Progenitor cell of endocrine pancreas (in vitro differentiated cells): ENCODE measurements around the gene FBXL15. TPM values are rescaled to one million over a fixed set of nuclear protein-coding genes. Genes with fewer than 3 reads are reported as not detected.
A peak's percentile ranks its signal among the peaks of the same experiment; 100 is the strongest.

ENCODE experiments used
- DNase-seq: peaks from one replicate; pipeline ENCODE4 v3.0.0; 2021; ENCODE audit warnings: low spot score; ENCODE audit not compliant: unreplicated experiment
- H3K27ac Mint-ChIP-seq: 2 replicates; pipeline ENCODE4 v1.8.0; 2021; ENCODE audit warnings: mild to moderate bottlenecking, moderate library complexity, mixed read lengths
- H3K27me3 Mint-ChIP-seq: 2 replicates; pipeline ENCODE4 v1.8.0; 2021; ENCODE audit warnings: mixed read lengths
- H3K36me3 Mint-ChIP-seq: 2 replicates; pipeline ENCODE4 v1.8.0; 2022; ENCODE audit warnings: mixed read lengths; ENCODE audit not compliant: insufficient read depth
- H3K4me1 Mint-ChIP-seq: 2 replicates; pipeline ENCODE4 v1.8.0; 2021; ENCODE audit warnings: low read depth, mixed read lengths
- H3K4me3 Mint-ChIP-seq: 2 replicates; pipeline ENCODE4 v1.8.0; 2021; ENCODE audit warnings: low read depth, mild to moderate bottlenecking, moderate library complexity, mixed read lengths
- H3K9me3 Mint-ChIP-seq: 2 replicates; pipeline ENCODE4 v1.8.0; 2021; ENCODE audit warnings: low read depth, mixed read lengths
- microRNA-seq: library from miRNA; unstranded; fragments of <30 nt; microRNA quantifications from one replicate; pipeline ENCODE4 v1.1.0, GENCODE V29; 2020; ENCODE audit warnings: borderline number of aligned reads; ENCODE audit not compliant: unreplicated experiment
- total RNA-seq: library from RNA; stranded (reverse); gene quantifications from 2 replicates; pipeline ENCODE4 v1.2.1, GENCODE V29; 2021
- TF ChIP-seq, protein P1 (sequence below): fragments of 200-600 bp; sonication (generic); IDR thresholded peaks from one replicate; pipeline ENCODE4 v1.5.0; 2021; ENCODE audit warnings: antibody characterized with exemption, mild to moderate bottlenecking; ENCODE audit not compliant: unreplicated experiment

The FBXL15 gene
- total RNA-seq, 1 donor from 2014 or later = 14.0 TPM

DNA sequence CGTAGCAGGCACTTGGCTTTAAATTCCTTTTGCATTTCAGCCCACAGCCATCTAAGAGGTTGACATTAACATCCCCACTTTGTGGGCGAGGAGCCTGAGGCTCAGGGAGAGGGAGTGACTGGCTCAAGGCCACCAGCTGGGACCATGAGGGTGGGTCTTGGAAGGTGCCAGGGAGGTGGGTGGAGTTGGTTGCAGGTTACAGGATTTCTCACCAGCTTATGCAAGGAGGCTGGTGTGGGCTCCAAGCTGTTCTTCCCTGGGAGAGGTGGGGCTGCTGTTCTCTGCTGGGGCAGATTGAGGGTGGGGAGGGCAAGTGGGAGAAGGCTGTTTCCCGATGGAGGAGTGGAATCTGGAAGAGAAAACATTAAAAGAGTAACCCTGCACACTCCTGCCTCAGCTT, 44.8 kb downstream of the FBXL15 start:
- Mint-ChIP-seq H3K4me1 (peaks cover 30% of the 10 kb centered on the region), H3K9me3 (no peaks in the 10 kb centered on the region), H3K36me3 (peaks cover 2% of the 10 kb centered on the region), H3K27ac (no peak overlapping the region), H3K27me3 (no peaks in the 10 kb centered on the region), H3K4me3 (no peak overlapping the region)
- DNase-seq = no peak
- TF ChIP-seq, protein P1, sequence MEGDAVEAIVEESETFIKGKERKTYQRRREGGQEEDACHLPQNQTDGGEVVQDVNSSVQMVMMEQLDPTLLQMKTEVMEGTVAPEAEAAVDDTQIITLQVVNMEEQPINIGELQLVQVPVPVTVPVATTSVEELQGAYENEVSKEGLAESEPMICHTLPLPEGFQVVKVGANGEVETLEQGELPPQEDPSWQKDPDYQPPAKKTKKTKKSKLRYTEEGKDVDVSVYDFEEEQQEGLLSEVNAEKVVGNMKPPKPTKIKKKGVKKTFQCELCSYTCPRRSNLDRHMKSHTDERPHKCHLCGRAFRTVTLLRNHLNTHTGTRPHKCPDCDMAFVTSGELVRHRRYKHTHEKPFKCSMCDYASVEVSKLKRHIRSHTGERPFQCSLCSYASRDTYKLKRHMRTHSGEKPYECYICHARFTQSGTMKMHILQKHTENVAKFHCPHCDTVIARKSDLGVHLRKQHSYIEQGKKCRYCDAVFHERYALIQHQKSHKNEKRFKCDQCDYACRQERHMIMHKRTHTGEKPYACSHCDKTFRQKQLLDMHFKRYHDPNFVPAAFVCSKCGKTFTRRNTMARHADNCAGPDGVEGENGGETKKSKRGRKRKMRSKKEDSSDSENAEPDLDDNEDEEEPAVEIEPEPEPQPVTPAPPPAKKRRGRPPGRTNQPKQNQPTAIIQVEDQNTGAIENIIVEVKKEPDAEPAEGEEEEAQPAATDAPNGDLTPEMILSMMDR = no peak

- TF ChIP-seq, protein P1 = no peak
- no peaks in the 10 kb centered on the region for H3K27me3 Mint-ChIP-seq
Measured at GRCh38 chr10:102467318-102467717, 46.7 kb downstream of the FBXL15 start.

GRCh38 chr10:102467971-102468438, 47.4 kb downstream of the FBXL15 start:
- Mint-ChIP-seq H3K27ac (no peak overlapping the region), H3K4me1 (peaks cover 9% of the 10 kb centered on the region)

More at GRCh38 chr10:102467318-102467717, 46.7 kb downstream of the FBXL15 start:
- H3K4me1 Mint-ChIP-seq = peaks cover 15% of the 10 kb centered on the region
- peaks cover 2% of the 10 kb centered on the region for H3K36me3 Mint-ChIP-seq
- no peak overlapping the region for H3K27ac Mint-ChIP-seq
- no peaks in the 10 kb centered on the region for H3K9me3 Mint-ChIP-seq
- no peak overlapping the region for H3K4me3 Mint-ChIP-seq
- DNase-seq = no peak

GRCh38 chr10:102468683-102469082, 48.0 kb downstream of the FBXL15 start:
- DNase-seq = no peak
- peaks cover 3% of the 10 kb centered on the region for H3K4me1 Mint-ChIP-seq

More at GRCh38 chr10:102467971-102468438, 47.4 kb downstream of the FBXL15 start:
- no peaks in the 10 kb centered on the region for H3K9me3 Mint-ChIP-seq
- H3K36me3 Mint-ChIP-seq = peaks cover 2% of the 10 kb centered on the region
- no peak overlapping the region for H3K4me3 Mint-ChIP-seq
- TF ChIP-seq, protein P1 = no peak
- DNase-seq = no peak
- no peaks in the 10 kb centered on the region for H3K27me3 Mint-ChIP-seq

DNA sequence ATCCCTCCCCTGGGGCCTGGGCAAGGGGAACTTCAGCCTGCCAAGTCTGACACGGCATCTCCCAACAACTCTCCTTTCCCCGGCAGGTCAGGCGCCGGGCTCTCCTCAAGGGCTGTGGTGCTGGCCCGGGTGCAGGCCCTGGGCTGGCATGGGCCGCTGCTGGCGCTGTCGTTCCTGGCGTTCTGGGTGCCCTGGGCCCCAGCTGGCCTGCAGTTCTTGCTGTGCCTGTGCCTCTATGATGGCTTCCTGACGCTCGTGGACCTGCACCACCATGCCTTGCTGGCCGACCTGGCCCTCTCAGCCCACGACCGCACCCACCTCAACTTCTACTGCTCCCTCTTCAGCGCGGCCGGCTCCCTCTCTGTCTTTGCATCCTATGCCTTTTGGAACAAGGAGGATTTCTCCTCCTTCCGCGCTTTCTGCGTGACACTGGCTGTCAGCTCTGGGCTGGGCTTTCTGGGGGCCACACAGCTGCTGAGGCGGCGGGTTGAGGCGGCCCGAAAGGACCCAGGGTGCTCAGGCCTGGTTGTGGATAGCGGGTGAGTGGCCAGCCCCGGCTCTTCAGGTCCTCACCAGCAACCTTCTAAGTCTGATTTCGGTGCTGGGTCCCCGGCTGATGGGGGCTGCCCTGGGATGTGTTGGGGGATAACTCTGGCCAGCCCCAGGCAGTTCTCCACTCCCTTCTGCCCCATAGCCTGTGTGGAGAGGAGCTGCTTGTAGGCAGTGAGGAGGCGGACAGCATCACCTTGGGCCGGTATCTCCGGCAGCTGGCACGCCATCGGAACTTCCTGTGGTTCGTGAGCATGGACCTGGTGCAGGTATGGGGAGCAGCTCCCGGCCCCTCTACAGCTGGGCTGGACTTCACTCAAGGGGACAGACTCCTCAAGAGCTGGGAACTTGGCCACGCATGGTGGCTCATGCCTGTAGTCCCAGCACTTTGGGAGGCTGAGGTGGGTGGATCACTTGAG, 50.2 kb downstream of the FBXL15 start:
- H3K4me3 Mint-ChIP-seq = no peak overlapping the region
- H3K36me3 Mint-ChIP-seq = peaks cover 5% of the 10 kb centered on the region
- H3K4me1 Mint-ChIP-seq = no peaks in the 10 kb centered on the region
- no peaks in the 10 kb centered on the region for H3K9me3 Mint-ChIP-seq
- TF ChIP-seq, protein P1 = no peak
- DNase-seq = no peak
- H3K27ac Mint-ChIP-seq = no peak overlapping the region
- H3K27me3 Mint-ChIP-seq = no peaks in the 10 kb centered on the region

More at GRCh38 chr10:102468683-102469082, 48.0 kb downstream of the FBXL15 start:
- H3K27me3 Mint-ChIP-seq = no peaks in the 10 kb centered on the region
- H3K36me3 Mint-ChIP-seq = peaks cover 2% of the 10 kb centered on the region
- TF ChIP-seq, protein P1 = no peak
- H3K9me3 Mint-ChIP-seq = no peaks in the 10 kb centered on the region
- H3K4me3 Mint-ChIP-seq = no peak overlapping the region
- H3K27ac Mint-ChIP-seq = no peak overlapping the region

Small RNA genes within 50 kb of the gene (microRNA-seq; reads per million reads assigned to microRNA genes)
- 179 reads per million, percentile 62 among the genes with 10 or more reads in this experiment for gene MIR146B

Other genes with a start within 250 kb of the FBXL15 start
- gene ELOVL3, start 194.5 kb upstream of the FBXL15 start, total RNA-seq = not detected in 2 replicates
- gene PITX3, start 179.3 kb upstream of the FBXL15 start, total RNA-seq = not detected in 2 replicates
- 52.3 and 54.6 TPM in 2 replicates for gene GBF1, start 175.3 kb upstream of the FBXL15 start, total RNA-seq
- 21.6 and 23.1 TPM in 2 replicates for gene NFKB2, start 25.1 kb upstream of the FBXL15 start, total RNA-seq
- 8.9 and 10.7 TPM in 2 replicates for gene PSD, start 2.1 kb upstream of the FBXL15 start, total RNA-seq
- 69.9 and 70.5 TPM in 2 replicates for gene CUEDC2, start 11.7 kb downstream of the FBXL15 start, total RNA-seq
- gene C10orf95, start 30.7 kb downstream of the FBXL15 start, total RNA-seq = 0.73 and 0.77 TPM in 2 replicates
- gene ACTR1A, start 81.9 kb downstream of the FBXL15 start, total RNA-seq = 87.2 and 104 TPM in 2 replicates
- 23.0 and 25.8 TPM in 2 replicates for gene SUFU, start 83.1 kb downstream of the FBXL15 start, total RNA-seq
- 66.1 and 69.1 TPM in 2 replicates for gene TRIM8, start 223.6 kb downstream of the FBXL15 start, total RNA-seq